Astrocyte (in vitro differentiated cells and primary cell): ENCODE data around the gene CCSER1.

Experiments used
- CTCF ChIP-seq: IDR thresholded peaks from 2 replicates; pipeline ENCODE4 v1.5.1; 2011; ENCODE audit warnings: low read depth, mild to moderate bottlenecking, inconsistent platforms, low read length, moderate library complexity; ENCODE audit not compliant: insufficient read depth
- EZH2 ChIP-seq: IDR thresholded peaks from 2 replicates; pipeline ENCODE4 v1.6.1; 2012; ENCODE audit warnings: mild to moderate bottlenecking, low read length, inconsistent platforms; ENCODE audit not compliant: insufficient read depth

- TF ChIP-seq CTCF (no peak), EZH2 (no peak)
These were observed 1309.4 kb downstream of the CCSER1 start for GRCh38 chr4:91436556-91436955.
